Spleen (tissue), 11 donors: ENCODE results near the gene ZNF385B. TPM values are rescaled to one million over a fixed set of nuclear protein-coding genes. Genes with fewer than 3 reads are reported as not detected.

Experiments used
- DNase-seq: peaks from one replicate; pipeline ENCODE4 v3.0.0-alpha.2; 2020
- H3K27ac ChIP-seq, 8 donors: fragments of 200-600 bp; sonication (generic) in 7 of 8; 1 replicate in 4 of 8; 2 replicates in 4 of 8; pipeline versions ENCODE4 v1.5.0 to v1.8.0; 2016 to 2021; ENCODE audit warnings: inconsistent platforms in 4 of 8, mild to moderate bottlenecking in 4 of 8, moderate library complexity in 1 of 8
- H3K27me3 ChIP-seq, 7 donors: fragments of 200-600 bp; sonication (generic) in 6 of 7; replicated peaks in 1 of 7; 1 replicate in 4 of 7; 2 replicates in 3 of 7; pipeline versions ENCODE4 v1.5.0 to v1.8.0; 2016 to 2021; ENCODE audit warnings: inconsistent platforms in 3 of 7, mild to moderate bottlenecking in 1 of 7
- H3K36me3 ChIP-seq, 6 donors: fragments of 200-600 bp; sonication (generic) in 5 of 6; 1 replicate in 4 of 6; 2 replicates in 2 of 6; pipeline versions ENCODE4 v1.5.0 to v1.8.0; 2016 to 2021; ENCODE audit warnings: inconsistent platforms in 2 of 6
- H3K4me1 ChIP-seq, 6 donors: fragments of 200-600 bp; sonication (generic) in 5 of 6; 1 replicate in 3 of 6; 2 replicates in 3 of 6; pipeline versions ENCODE4 v1.5.0 to v1.8.0; 2016 to 2021; ENCODE audit warnings: inconsistent platforms in 3 of 6
- H3K4me3 ChIP-seq, 8 donors: fragments of 200-600 bp; sonication (generic) in 7 of 8; 1 replicate in 4 of 8; 2 replicates in 4 of 8; pipeline versions ENCODE4 v1.5.0 to v1.8.0; 2016 to 2021; ENCODE audit warnings: inconsistent platforms in 4 of 8, mild to moderate bottlenecking in 4 of 8, moderate library complexity in 2 of 8
- H3K9me3 ChIP-seq, 8 donors: fragments of 200-600 bp; sonication (generic) in 7 of 8; 1 replicate in 4 of 8; 2 replicates in 4 of 8; pipeline versions ENCODE4 v1.5.0 to v1.8.0; 2016 to 2021; ENCODE audit warnings: inconsistent platforms in 4 of 8
- CTCF ChIP-seq, 11 experiments: fragments of 200-600 bp in 7 of 11; fragments of 450-650 bp in 4 of 11; sonication (generic) in 4 of 11; IDR thresholded peaks in 8 of 11; conservative IDR thresholded peaks in 3 of 11; 1 replicate in 7 of 11; 2 replicates in 4 of 11; pipeline versions ENCODE4 v1.4.0 to v1.8.0; 2016 to 2021; ENCODE audit warnings: antibody characterized with exemption in 11 of 11, inconsistent platforms in 4 of 11, mild to moderate bottlenecking in 1 of 11
- POLR2A ChIP-seq, 3 donors: fragments of 450-650 bp; IDR thresholded peaks; one replicate each; pipeline ENCODE4 v1.5.1; 2017; ENCODE audit warnings: antibody characterized with exemption in 3 of 3, mild to moderate bottlenecking in 1 of 3
- POLR2AphosphoS5 ChIP-seq, 3 donors: sonication (generic); formaldehyde crosslinking; IDR thresholded peaks; one replicate each; pipeline ENCODE4 v1.5.1; 2017; ENCODE audit warnings: antibody characterized with exemption in 3 of 3
- WGBS, 5 donors: extraction: QIAGEN DNeasy Blood & Tissue Kit in 3 of 5; methylation state at CpG; one replicate each; pipeline versions ENCODE4 v1.1.5 to v1.1.7; 2013 to 2018; 5-methylcytosine and 5-hydroxymethylcytosine counted together
- intact Hi-C: fragments of 100-400 bp; cut with DNase I; formaldehyde crosslinking; loops from one replicate; pipeline ENCODE4 v1.15.0; 2023; ENCODE audit warnings: low total_unique reads
- polyA plus RNA-seq, 3 donors: library from polyadenylated mRNA; stranded (reverse); fragments of 200-250 nt; gene quantifications; one replicate each; pipeline ENCODE4 v1.2.1, GENCODE V29; 2013
- total RNA-seq, 7 donors: library from RNA; depleted of rRNA in 3 of 7; stranded (reverse); fragments of >200 nt in 3 of 7; fragmentation: NEBNext Ultra II Directional in 4 of 7; extraction: Animal tissue kit (Norgen Biotek cat#: 25700) in 4 of 7; gene quantifications; one replicate each; pipeline versions ENCODE4 v1.1.0 to v1.2.1, GENCODE V29; 2016 to 2021
- donor health status: healthy with polysubstance abuse.
- donor health status: DM: no; HTN: no; CAD: no; lungs with moderate emphysema.
- donor health status: DM: no; HTN: no; CAD: no.
- donor health status: Bipolar disorder and iron deficiency.
- donor health status: healthy.
- donor health status: DM: no; HTN: no; CAD: no.
- donor health status: DM: yes; HTN: yes; CAD: no.

Gene ZNF385B
- total and polyA plus RNA-seq, 10 donors: 0.03 to 4.3 (median 0.37) TPM; not detected in 3

- TF ChIP-seq POLR2A (IDR thresholded peaks at IDR 0.05) (no peak), POLR2AphosphoS5 (IDR thresholded peaks at IDR 0.05) (no peak), CTCF (IDR thresholded peaks at IDR 0.05 in 8 of 11, conservative IDR thresholded peaks at IDR 0.05 in 3 of 11) (no peak)
- Histone ChIP-seq H3K36me3 (no peaks in the 10 kb centered on the region), H3K27me3 (peaks cover 0 to 8% (median 0%) of the 10 kb centered on the region in 7 donors), H3K27ac (no peak overlapping the region), H3K4me3 (no peak overlapping the region), H3K9me3 (no peaks in the 10 kb centered on the region), H3K4me1 (no peaks in the 10 kb centered on the region)
- no peak for DNase-seq
- intact Hi-C loops: loop anchor here (10.0 kb wide), 1 partner anchor 317 kb away; no protein-coding TSS in a partner anchor
Measured at GRCh38 chr2:179741317-179741716, 120.1 kb downstream of the ZNF385B start.

- intact Hi-C loops: no loop called here
- 61 to 77% (median 74%) methylated on average over 1 of the region's 1 CpG for WGBS, 5 donors
- DNase-seq: no peak
- no peaks in the 10 kb centered on the region for H3K36me3 ChIP-seq
- H3K4me3 ChIP-seq: no peak overlapping the region
- no peaks in the 10 kb centered on the region for H3K4me1 ChIP-seq
- TF ChIP-seq POLR2A (IDR thresholded peaks at IDR 0.05): no peak
- no peak for TF ChIP-seq POLR2AphosphoS5 (IDR thresholded peaks at IDR 0.05)
- TF ChIP-seq CTCF (IDR thresholded peaks at IDR 0.05 in 8 of 11, conservative IDR thresholded peaks at IDR 0.05 in 3 of 11): no peak
- H3K27ac ChIP-seq: no peak overlapping the region
- H3K27me3 ChIP-seq: no peaks in the 10 kb centered on the region
- no peaks in the 10 kb centered on the region for H3K9me3 ChIP-seq
Measured at GRCh38 chr2:179729966-179730365, 131.4 kb downstream of the ZNF385B start.

GRCh38 chr2:179726461-179727180 is 134.8 kb downstream of the ZNF385B start:
- no peaks in the 10 kb centered on the region for H3K9me3 ChIP-seq
- no peak overlapping the region for H3K27ac ChIP-seq
- 89 to 97% (median 91%) methylated on average over 5 of the region's 5 CpGs for WGBS, 5 donors
- no peaks in the 10 kb centered on the region for H3K27me3 ChIP-seq
- no peak overlapping the region for H3K4me3 ChIP-seq
- TF ChIP-seq CTCF (IDR thresholded peaks at IDR 0.05 in 8 of 11, conservative IDR thresholded peaks at IDR 0.05 in 3 of 11) (no peak), POLR2AphosphoS5 (IDR thresholded peaks at IDR 0.05) (no peak), POLR2A (IDR thresholded peaks at IDR 0.05) (no peak)
- no peak for DNase-seq
- no peaks in the 10 kb centered on the region for H3K36me3 ChIP-seq
- H3K4me1 ChIP-seq: no peaks in the 10 kb centered on the region
- intact Hi-C loops: no loop called here

GRCh38 chr2:179724403-179724802 is 137.0 kb downstream of the ZNF385B start:
- Histone ChIP-seq H3K36me3 (no peaks in the 10 kb centered on the region), H3K27me3 (no peaks in the 10 kb centered on the region), H3K4me3 (no peak overlapping the region), H3K27ac (no peak overlapping the region), H3K9me3 (no peaks in the 10 kb centered on the region), H3K4me1 (no peaks in the 10 kb centered on the region)
- TF ChIP-seq POLR2AphosphoS5 (IDR thresholded peaks at IDR 0.05) (no peak), CTCF (IDR thresholded peaks at IDR 0.05 in 8 of 11, conservative IDR thresholded peaks at IDR 0.05 in 3 of 11) (no peak), POLR2A (IDR thresholded peaks at IDR 0.05) (no peak)
- intact Hi-C loops: no loop called here
- no peak for DNase-seq
